Measurements from ENCODE around the gene GLI2.

DNA sequence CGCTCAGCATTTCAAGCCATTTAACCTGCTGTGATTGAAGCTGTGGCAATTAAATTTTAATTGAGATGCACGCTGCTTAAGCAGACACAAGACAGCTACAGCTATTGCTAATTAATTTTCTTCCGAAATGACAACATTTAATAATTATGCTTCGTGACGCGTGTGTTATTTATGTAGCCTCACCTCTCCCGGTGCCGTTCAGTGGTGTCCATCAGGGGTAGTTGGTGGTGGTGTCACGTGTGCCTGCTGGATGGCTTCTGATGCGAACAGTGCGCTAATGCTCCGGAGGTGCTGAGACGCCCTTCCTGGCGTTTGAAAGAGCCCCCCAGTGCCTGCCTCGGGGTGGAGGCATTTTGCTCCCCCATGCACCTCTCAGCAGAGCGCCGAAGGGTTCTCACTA lies 39.5 kb downstream of the GLI2 start:
- TF ChIP-seq ELF1 (CRISPR knock-in tag; IDR thresholded peaks at IDR 0.05) (no peak), NAIF1 (CRISPR knock-in tag; IDR thresholded peaks at IDR 0.05; ENCODE audit: borderline replicate concordance) (no peak), RNF2 (conservative IDR thresholded peaks at IDR 0.05; ENCODE audit: low read depth) (no peak), PHF8 (CRISPR knock-in tag; IDR thresholded peaks at IDR 0.05) (no peak), NRL (CRISPR knock-in tag; IDR thresholded peaks at IDR 0.05; ENCODE audit: borderline replicate concordance) (no peak)
- TF ChIP-seq, protein P1, sequence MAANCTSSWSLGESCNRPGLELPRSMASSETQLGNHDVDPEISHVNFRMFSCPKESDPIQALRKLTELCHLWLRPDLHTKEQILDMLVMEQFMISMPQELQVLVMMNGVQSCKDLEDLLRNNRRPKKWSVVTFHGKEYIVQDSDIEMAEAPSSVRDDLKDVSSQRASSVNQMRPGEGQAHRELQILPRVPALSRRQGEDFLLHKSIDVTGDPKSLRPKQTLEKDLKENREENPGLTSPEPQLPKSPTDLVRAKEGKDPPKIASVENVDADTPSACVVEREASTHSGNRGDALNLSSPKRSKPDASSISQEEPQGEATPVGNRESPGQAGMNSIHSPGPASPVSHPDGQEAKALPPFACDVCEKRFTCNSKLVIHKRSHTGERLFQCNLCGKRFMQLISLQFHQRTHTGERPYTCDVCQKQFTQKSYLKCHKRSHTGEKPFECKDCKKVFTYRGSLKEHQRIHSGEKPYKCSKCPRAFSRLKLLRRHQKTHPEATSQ (CRISPR knock-in tag; IDR thresholded peaks at IDR 0.05; ENCODE audit: borderline replicate concordance), result no peak
- TF ChIP-seq, protein P2, sequence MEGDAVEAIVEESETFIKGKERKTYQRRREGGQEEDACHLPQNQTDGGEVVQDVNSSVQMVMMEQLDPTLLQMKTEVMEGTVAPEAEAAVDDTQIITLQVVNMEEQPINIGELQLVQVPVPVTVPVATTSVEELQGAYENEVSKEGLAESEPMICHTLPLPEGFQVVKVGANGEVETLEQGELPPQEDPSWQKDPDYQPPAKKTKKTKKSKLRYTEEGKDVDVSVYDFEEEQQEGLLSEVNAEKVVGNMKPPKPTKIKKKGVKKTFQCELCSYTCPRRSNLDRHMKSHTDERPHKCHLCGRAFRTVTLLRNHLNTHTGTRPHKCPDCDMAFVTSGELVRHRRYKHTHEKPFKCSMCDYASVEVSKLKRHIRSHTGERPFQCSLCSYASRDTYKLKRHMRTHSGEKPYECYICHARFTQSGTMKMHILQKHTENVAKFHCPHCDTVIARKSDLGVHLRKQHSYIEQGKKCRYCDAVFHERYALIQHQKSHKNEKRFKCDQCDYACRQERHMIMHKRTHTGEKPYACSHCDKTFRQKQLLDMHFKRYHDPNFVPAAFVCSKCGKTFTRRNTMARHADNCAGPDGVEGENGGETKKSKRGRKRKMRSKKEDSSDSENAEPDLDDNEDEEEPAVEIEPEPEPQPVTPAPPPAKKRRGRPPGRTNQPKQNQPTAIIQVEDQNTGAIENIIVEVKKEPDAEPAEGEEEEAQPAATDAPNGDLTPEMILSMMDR (CRISPR knock-in tag; IDR thresholded peaks at IDR 0.05), result no peak
